ENCODE data around the gene CHKA. TPM values are rescaled to one million over a fixed set of nuclear protein-coding genes. Genes with fewer than 3 reads are reported as not detected.

Gene CHKA
- total RNA-seq, 1 experiment from 2014 or later = 136 TPM

DNA sequence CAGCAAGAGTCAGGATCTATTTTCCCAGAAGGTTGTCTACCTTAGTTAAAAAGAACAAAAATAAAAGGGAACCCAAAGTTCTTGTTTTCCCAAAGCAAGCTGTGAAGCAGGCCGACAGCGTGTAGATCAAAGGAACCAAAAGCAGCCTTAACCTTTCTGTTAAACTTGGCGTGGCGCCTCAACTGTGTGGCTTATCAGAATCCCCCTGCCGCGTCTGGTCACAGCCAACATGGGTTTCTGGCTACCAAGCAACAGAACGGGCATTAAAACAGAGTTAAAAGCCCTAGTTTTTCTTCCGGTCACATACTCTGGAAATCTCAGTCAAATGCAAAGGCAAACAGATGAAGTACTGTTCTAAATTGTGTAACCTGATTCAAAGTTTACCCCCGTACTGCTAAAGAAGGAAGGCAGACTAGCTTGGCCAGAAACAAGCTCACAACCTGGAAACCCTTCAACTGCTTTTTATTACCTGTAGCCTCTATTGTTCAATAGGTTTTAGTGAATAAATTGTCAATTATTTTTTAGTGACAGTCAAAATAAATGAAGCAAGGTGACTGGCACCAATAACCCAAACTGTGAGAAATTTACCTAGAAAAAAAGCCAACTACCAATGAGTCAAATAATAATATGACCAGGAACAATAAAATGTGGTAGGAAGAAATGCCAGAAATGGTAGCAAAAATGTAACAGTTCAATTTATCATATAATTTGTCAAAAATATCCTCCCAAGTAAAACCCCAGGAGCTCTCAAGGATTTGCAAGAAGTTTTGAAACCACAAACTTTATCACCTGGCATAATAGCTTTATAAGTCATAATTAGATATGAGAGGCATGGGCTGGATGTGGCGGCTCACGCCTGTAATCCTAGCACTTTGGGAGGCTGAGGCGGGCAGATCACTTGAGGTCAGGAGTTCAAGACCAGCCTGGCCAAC, 21.4 kb downstream of the CHKA start:
- H3K9me3 ChIP-seq (ENCODE audit: control insufficient read depth, insufficient read depth, low read depth, low read length) = no peaks in the 10 kb centered on the region
- 0 out of 2 replicates have a peak, but pooled peaks cover 2% of the 10 kb centered on the region for H3K36me3 ChIP-seq (ENCODE audit: control insufficient read depth, insufficient read depth, low read length)
- TF ChIP-seq POLR2AphosphoS5 (IDR thresholded peaks at IDR 0.05; ENCODE audit: low read depth, low read length) (no peak), TCF7L2 (IDR thresholded peaks at IDR 0.05; ENCODE audit: low read depth, low read length) (peak; percentile 76)
- in situ Hi-C loops (cut with HindIII; ENCODE audit: low pct_unique_long_range_greater_than_20kb, low sequenced_read_pairs) = no loop called here
- DNase-seq (ENCODE audit: low read depth, low spot score) (no peak), ATAC-seq (no peak)
- peaks cover 18% of the 10 kb centered on the region for H3K4me1 ChIP-seq (ENCODE audit: control insufficient read depth, insufficient read depth, low read length)
- ChIA-PET CTCF (no interaction called here), POLR2A (no interaction called here)
- H3K27me3 ChIP-seq (ENCODE audit: control insufficient read depth, insufficient read depth, low read length) = no peaks in the 10 kb centered on the region
- peak overlapping the region; percentile 55 for H3K27ac ChIP-seq (ENCODE audit: low read length)
- intact Hi-C loops (cut with micrococcal nuclease; ENCODE audit: unreplicated experiment) = no loop called here
- no peak overlapping the region for H3K4me3 ChIP-seq (ENCODE audit: low read depth in 2 of 2, low read length in 2 of 2)
- BruUV-seq (replicated peaks) = no TSS peak

DNA sequence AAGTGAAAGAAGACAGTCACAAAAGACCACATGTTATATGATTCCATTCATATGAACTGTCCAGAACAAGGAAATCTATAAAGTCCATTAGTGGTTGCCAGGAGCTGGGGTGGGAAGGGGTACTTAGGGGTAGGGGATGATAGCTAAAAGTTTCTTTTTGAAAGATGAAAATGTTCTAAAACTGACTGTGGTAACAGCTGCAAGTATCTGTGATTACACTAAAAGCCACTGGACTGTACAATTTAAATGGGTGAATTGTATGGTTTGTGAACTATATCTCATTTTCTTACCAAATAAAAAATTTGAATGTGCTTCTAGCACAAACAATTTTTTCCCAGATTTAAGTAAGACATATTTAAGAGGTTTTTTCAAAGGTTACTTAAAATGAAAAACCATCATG, 22.1 kb downstream of the CHKA start:
- DNase-seq (ENCODE audit: low read depth, low spot score) (no peak), ATAC-seq (no peak)
- Histone ChIP-seq H3K27ac (ENCODE audit: low read length) (peak overlapping the region; percentile 55; the same call in 1 of the 2 replicates), H3K9me3 (ENCODE audit: control insufficient read depth, insufficient read depth, low read depth, low read length) (no peaks in the 10 kb centered on the region), H3K4me3 (ENCODE audit: low read depth in 2 of 2, low read length in 2 of 2) (no peak overlapping the region), H3K4me1 (ENCODE audit: control insufficient read depth, insufficient read depth, low read length) (peaks cover 18% of the 10 kb centered on the region), H3K27me3 (ENCODE audit: control insufficient read depth, insufficient read depth, low read length) (no peaks in the 10 kb centered on the region), H3K36me3 (ENCODE audit: control insufficient read depth, insufficient read depth, low read length) (0 out of 2 replicates have a peak, but pooled peaks cover 4% of the 10 kb centered on the region)
- in situ Hi-C loops (cut with HindIII; ENCODE audit: low pct_unique_long_range_greater_than_20kb, low sequenced_read_pairs) (no loop called here), intact Hi-C loops (cut with micrococcal nuclease; ENCODE audit: unreplicated experiment) (no loop called here)
- BruUV-seq (replicated peaks) = no TSS peak
- TF ChIP-seq POLR2AphosphoS5 (IDR thresholded peaks at IDR 0.05; ENCODE audit: low read depth, low read length) = no peak
- TF ChIP-seq, protein P1, sequence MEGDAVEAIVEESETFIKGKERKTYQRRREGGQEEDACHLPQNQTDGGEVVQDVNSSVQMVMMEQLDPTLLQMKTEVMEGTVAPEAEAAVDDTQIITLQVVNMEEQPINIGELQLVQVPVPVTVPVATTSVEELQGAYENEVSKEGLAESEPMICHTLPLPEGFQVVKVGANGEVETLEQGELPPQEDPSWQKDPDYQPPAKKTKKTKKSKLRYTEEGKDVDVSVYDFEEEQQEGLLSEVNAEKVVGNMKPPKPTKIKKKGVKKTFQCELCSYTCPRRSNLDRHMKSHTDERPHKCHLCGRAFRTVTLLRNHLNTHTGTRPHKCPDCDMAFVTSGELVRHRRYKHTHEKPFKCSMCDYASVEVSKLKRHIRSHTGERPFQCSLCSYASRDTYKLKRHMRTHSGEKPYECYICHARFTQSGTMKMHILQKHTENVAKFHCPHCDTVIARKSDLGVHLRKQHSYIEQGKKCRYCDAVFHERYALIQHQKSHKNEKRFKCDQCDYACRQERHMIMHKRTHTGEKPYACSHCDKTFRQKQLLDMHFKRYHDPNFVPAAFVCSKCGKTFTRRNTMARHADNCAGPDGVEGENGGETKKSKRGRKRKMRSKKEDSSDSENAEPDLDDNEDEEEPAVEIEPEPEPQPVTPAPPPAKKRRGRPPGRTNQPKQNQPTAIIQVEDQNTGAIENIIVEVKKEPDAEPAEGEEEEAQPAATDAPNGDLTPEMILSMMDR (IDR thresholded peaks at IDR 0.05) = no peak
- no peak for TF ChIP-seq TCF7L2 (IDR thresholded peaks at IDR 0.05; ENCODE audit: low read depth, low read length)
- no peak for TF ChIP-seq SIN3A (IDR thresholded peaks at IDR 0.05; ENCODE audit: borderline replicate concordance, insufficient read depth, low read depth, low read length)
- TF ChIP-seq, protein P2, sequence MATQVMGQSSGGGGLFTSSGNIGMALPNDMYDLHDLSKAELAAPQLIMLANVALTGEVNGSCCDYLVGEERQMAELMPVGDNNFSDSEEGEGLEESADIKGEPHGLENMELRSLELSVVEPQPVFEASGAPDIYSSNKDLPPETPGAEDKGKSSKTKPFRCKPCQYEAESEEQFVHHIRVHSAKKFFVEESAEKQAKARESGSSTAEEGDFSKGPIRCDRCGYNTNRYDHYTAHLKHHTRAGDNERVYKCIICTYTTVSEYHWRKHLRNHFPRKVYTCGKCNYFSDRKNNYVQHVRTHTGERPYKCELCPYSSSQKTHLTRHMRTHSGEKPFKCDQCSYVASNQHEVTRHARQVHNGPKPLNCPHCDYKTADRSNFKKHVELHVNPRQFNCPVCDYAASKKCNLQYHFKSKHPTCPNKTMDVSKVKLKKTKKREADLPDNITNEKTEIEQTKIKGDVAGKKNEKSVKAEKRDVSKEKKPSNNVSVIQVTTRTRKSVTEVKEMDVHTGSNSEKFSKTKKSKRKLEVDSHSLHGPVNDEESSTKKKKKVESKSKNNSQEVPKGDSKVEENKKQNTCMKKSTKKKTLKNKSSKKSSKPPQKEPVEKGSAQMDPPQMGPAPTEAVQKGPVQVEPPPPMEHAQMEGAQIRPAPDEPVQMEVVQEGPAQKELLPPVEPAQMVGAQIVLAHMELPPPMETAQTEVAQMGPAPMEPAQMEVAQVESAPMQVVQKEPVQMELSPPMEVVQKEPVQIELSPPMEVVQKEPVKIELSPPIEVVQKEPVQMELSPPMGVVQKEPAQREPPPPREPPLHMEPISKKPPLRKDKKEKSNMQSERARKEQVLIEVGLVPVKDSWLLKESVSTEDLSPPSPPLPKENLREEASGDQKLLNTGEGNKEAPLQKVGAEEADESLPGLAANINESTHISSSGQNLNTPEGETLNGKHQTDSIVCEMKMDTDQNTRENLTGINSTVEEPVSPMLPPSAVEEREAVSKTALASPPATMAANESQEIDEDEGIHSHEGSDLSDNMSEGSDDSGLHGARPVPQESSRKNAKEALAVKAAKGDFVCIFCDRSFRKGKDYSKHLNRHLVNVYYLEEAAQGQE (IDR thresholded peaks at IDR 0.05; ENCODE audit: insufficient read depth in 1 of 2, low read depth in 2 of 2, low read length in 1 of 2) = no peak
- CTCF ChIA-PET = no interaction called here
- POLR2A ChIA-PET = interaction anchor here (0.6 kb wide), 1 partner anchor 13 kb away, joined by 10 read pairs; no protein-coding TSS in a partner anchor

DNA sequence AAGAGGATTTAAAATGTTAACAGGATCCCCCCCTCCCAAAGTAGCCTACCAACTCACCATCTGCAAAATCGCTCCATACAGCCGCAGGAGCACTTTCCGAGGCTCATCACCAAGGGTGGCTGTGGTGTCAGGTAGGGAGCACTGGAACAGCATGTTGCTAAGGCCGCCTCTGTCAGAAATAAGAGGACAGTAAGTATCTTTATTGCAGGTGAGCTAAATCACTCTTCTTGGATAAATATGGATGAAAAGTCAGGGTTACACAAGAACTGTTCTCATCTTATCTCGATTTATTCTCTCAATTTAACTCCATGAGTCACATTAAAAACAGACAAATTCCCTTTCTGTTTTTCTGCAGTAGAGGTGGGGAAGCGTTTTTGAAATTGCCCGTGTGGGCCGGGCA, 24.2 kb downstream of the CHKA start:
- in situ Hi-C loops (cut with HindIII; ENCODE audit: low pct_unique_long_range_greater_than_20kb, low sequenced_read_pairs) = no loop called here
- Histone ChIP-seq H3K36me3 (ENCODE audit: control insufficient read depth, insufficient read depth, low read length) (peaks cover 6% of the 10 kb centered on the region; the same call in 1 of the 2 replicates), H3K4me1 (ENCODE audit: control insufficient read depth, insufficient read depth, low read length) (peaks cover 18% of the 10 kb centered on the region), H3K27ac (ENCODE audit: low read length) (no peak overlapping the region), H3K27me3 (ENCODE audit: control insufficient read depth, insufficient read depth, low read length) (no peaks in the 10 kb centered on the region), H3K9me3 (ENCODE audit: control insufficient read depth, insufficient read depth, low read depth, low read length) (no peaks in the 10 kb centered on the region), H3K4me3 (ENCODE audit: low read depth in 2 of 2, low read length in 2 of 2) (no peak overlapping the region)
- BruUV-seq (replicated peaks) = no TSS peak
- CTCF ChIA-PET = no interaction called here
- intact Hi-C loops (cut with micrococcal nuclease; ENCODE audit: unreplicated experiment) = no loop called here
- POLR2A ChIA-PET = no interaction called here
- ATAC-seq (no peak), DNase-seq (ENCODE audit: low read depth, low spot score) (no peak)
- TF ChIP-seq POLR2AphosphoS5 (IDR thresholded peaks at IDR 0.05; ENCODE audit: low read depth, low read length) (no peak), SIN3A (IDR thresholded peaks at IDR 0.05; ENCODE audit: borderline replicate concordance, insufficient read depth, low read depth, low read length) (no peak), TCF7L2 (IDR thresholded peaks at IDR 0.05; ENCODE audit: low read depth, low read length) (no peak)
- TF ChIP-seq, protein P2 (IDR thresholded peaks at IDR 0.05; ENCODE audit: insufficient read depth in 1 of 2, low read depth in 2 of 2, low read length in 1 of 2) = no peak
- TF ChIP-seq, protein P1 (IDR thresholded peaks at IDR 0.05) = no peak

All from Panc1 (cell line).